WTC11 (cell line): ENCODE results near the gene SAP30BP.

ENCODE experiments used
- ATF3 ChIP-seq: sonication (generic); formaldehyde crosslinking; conservative IDR thresholded peaks from 2 replicates; pipeline ENCODE4 v1.8.1; 2022; ENCODE audit warnings: mild to moderate bottlenecking, missing genetic modification reagents
- CTCF ChIP-seq: fragments of 200-600 bp; IDR thresholded peaks from 2 replicates; pipeline ENCODE4 v1.8.0; 2022; ENCODE audit warnings: antibody characterized with exemption
- GABPB1 ChIP-seq: sonication (generic); formaldehyde crosslinking; IDR thresholded peaks from 2 replicates; pipeline ENCODE4 v1.8.1; 2023; ENCODE audit warnings: mild to moderate bottlenecking, missing genetic modification reagents
- JUN ChIP-seq: sonication (generic); formaldehyde crosslinking; IDR thresholded peaks from 2 replicates; pipeline ENCODE4 v1.8.0; 2023; ENCODE audit warnings: mild to moderate bottlenecking, missing genetic modification reagents
- MAX ChIP-seq: sonication (generic); formaldehyde crosslinking; IDR thresholded peaks from 2 replicates; pipeline ENCODE4 v1.8.0; 2022; ENCODE audit warnings: mild to moderate bottlenecking, missing genetic modification reagents
- NR1H2 ChIP-seq: sonication (generic); formaldehyde crosslinking; IDR thresholded peaks from 2 replicates; pipeline ENCODE4 v1.9.0; 2021; ENCODE audit warnings: mild to moderate bottlenecking, moderate library complexity, missing genetic modification reagents
- TEAD4 ChIP-seq: sonication (generic); formaldehyde crosslinking; IDR thresholded peaks from 2 replicates; pipeline ENCODE4 v1.8.0; 2022; ENCODE audit warnings: mild to moderate bottlenecking, missing genetic modification reagents
- USF1 ChIP-seq: sonication (generic); formaldehyde crosslinking; IDR thresholded peaks from 2 replicates; pipeline ENCODE4 v1.8.0; 2022; ENCODE audit warnings: mild to moderate bottlenecking, missing genetic modification reagents
- USF2 ChIP-seq: sonication (generic); formaldehyde crosslinking; IDR thresholded peaks from 2 replicates; pipeline ENCODE4 v1.8.1; 2023; ENCODE audit warnings: mild to moderate bottlenecking, missing genetic modification reagents, moderate library complexity
- ZBTB43 ChIP-seq: sonication (generic); formaldehyde crosslinking; IDR thresholded peaks from 2 replicates; pipeline ENCODE4 v1.8.1; 2023; ENCODE audit warnings: mild to moderate bottlenecking, missing genetic modification reagents

GRCh38 chr17:75622771-75623273 lies 44.3 kb upstream of the SAP30BP start:
- TF ChIP-seq JUN (CRISPR knock-in tag) (no peak), ATF3 (CRISPR knock-in tag) (no peak), GABPB1 (CRISPR knock-in tag) (no peak), ZBTB43 (CRISPR knock-in tag) (no peak), USF1 (CRISPR knock-in tag) (no peak), NR1H2 (CRISPR knock-in tag) (no peak), MAX (CRISPR knock-in tag) (no peak), USF2 (no peak), TEAD4 (CRISPR knock-in tag) (no peak), CTCF (no peak)
